GM21390 (cell line): ENCODE measurements around the gene CHST8.
"Not testable (repeated sequence)": the region's sequence is repeated elsewhere in the genome, so short reads cannot be mapped to it uniquely, and the experiment has no call there.

Experiments used
- ATAC-seq: cut with Tn5 transposase; IDR thresholded peaks from one replicate; pipeline ENCODE4 v1.9.1; 2021; ENCODE audit not compliant: unreplicated experiment

The CHST8 gene

DNA sequence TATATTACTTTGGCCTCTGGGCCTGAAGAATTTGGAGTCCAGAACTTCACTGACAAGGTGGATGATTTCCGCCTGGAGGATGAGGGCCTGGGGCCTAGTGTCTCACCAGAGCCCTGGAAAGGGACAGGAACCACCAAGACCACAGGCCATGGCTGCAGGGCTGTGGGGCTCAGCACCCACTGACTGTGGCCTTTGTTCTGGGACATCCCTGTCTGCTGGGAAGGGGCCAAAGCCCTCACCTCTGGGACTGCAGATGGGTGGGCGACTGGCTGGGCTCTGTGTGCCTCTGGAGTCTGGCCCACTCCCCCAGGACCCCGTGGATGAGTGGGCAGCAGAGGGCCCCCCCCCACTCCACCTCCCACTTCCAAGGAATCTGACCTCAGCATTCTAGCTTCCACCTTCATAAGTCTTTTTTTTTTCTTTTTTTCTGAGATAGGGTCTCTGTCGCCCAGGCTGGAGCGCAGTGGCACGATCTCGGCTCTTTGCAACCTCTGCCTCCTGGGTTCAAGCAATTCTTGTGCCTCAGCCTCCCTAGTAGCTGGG lies 20.3 kb downstream of the CHST8 start:
- ATAC-seq = no peak

DNA sequence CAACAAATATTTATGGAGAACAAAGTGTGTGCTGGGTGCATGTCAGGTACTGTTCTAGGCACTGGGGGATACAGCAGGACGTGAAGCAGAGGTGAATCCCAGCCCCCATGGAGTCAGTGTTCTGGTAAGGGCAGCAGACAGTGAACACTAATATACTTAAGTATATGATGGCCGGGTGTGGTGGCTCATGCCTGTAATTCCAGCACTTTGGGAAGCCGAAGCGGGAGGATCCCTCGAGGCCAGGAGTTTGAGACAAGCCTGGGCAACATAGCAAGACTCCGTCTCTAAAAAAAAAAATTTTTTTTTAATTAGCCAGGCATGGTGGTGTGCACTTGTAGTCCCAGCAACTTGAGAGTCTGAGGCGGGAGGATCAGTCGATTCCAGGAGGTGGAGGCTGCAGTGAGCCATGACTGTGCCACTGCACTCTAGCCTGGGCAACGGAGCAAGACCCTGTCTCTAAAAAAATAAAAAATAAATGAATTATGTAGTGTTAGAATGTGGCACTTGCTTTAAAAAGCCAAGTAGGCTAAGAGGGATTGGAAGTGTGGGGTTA lies 22.6 kb downstream of the CHST8 start:
- ATAC-seq = no peak

DNA sequence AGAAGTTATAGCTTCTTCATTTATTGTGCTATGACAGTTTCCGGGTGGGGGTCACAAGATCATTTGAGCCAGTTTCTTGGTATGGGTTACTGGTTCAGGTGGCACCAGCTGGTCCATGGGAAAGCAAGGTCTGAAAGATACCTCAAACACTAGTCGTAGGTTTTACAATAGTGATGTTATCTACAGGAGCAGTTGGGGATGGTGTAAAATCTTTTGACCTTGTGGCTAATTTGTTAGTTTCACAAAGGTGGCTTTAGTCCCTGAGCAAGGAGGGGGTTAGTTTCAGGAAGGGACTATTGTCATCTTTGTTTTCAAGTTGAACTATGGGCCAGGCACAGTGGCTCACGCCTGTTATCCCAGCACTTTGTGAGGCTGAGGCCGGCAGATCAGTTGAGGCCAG lies 24.6 kb downstream of the CHST8 start:
- ATAC-seq = no peak

DNA sequence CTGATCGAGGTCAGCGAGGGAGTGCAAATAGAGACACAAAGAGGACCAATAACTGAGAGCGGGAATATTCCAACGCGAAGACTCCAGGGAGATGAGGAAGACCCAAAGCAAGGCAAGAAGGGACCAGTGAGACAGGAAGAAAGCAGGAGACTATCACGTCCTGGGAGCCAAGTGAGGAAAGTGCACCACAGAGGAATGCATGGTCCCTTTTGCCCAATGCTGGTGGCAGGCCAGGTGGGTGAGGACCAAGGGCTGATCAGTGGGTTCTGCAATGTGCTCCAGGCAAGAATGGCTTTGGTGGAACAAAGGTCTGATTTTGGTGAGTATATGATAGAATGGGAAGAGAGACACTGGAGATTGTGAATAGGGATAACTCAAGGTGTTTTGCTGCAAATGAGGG lies 25.4 kb downstream of the CHST8 start:
- ATAC-seq = no peak

DNA sequence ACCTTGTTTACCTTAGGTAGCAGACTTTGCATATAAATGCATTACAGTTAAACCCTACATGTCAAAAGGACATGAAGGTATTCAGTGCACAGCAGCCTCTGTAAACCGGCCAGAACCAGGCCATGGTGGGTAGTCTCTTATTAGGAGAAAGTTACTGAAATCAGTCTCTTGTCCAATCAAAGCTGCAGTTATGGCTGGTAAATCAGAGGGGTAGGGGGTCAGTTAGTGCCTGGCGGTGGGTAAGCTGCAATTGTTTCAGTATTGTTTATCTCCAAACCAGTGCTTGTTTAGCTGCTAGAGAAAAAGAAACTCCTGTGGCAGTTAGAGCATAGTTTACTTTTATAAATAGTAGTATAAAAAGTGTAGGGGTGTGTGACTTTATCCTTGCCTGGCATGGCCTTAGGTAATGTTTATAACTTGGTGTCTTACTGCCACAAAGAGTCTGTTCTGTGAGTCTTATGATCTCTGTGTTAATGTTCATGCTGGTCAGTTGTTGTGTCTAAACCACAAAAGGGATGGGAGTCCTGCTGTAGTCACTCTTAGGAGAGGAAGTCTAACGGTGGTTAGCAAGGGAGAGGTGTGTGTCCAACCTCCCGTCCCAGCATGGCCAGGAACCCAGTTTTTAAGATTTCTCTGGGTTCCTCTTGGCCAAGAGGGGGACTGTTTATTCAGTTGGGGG lies 28.0 kb downstream of the CHST8 start:
- no peak for ATAC-seq

DNA sequence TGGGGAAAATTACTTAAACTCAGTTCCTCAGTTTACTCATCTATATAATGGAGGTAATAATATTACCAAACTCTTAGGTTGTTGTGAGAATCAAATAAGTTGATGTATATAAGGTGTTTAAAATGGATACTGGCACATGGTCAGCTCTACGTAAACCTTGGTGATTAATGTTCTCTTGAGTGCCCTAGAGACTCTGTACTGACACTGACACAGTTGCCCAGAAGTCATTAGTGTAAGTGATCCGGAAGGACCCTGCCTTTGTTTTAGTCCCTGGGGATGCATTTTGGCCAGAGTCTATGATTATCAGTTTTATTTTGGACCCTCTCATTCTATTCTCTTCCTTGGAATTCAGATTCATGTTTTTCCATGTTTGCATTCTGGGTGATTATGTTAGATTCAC lies 31.9 kb downstream of the CHST8 start:
- ATAC-seq = no peak

DNA sequence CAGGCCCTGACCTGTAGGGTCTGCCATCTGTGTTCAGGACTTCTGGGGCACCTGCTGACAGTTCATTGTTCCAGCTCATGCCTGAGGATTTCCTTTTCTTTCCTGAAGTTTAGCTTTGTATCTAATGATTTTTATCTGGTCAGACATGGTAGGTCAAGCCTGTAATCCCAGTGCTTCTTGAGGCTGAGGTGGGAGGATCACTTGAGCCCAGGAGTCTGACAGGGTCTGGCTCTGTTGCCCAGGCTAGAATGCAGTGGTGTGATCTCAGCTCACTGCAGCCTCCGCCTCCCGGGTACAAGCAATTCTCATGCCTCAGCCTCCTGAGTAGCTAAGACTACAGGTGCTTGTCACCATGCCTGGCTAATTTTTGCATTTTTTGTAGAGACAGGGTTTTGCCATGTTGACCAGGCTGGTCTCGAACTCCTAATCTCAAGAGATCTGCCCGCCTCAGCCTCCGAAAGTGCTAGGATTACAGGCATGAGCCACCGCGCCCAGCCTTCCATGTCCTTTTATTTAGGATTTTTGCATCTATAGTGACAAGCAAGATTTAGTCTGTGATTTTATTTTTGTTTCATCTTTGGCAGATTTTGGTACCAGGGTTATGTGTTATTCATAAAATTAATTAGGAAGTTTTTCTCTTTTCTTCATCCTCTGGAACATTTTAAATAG lies 33.2 kb downstream of the CHST8 start:
- ATAC-seq = no peak

DNA sequence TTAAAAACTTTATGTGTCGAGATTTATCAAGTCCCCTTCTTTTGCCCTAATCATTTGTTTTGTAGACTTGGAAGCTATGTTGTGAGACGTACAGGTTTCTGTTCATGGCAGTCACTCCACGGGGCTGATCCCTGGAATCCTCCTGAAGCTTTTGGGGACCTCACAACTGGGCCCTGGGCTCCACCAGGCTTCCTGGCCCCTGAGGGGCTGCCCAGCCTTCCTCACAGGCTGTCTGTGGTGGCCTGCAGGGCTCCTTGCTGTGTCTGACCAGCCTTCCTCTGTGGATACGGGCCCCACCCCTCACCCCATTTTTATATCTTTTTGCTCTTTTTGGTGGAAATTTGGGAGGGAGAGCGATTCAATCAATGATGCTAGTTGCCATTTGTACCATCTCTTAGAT lies 38.1 kb downstream of the CHST8 start:
- ATAC-seq = no peak

DNA sequence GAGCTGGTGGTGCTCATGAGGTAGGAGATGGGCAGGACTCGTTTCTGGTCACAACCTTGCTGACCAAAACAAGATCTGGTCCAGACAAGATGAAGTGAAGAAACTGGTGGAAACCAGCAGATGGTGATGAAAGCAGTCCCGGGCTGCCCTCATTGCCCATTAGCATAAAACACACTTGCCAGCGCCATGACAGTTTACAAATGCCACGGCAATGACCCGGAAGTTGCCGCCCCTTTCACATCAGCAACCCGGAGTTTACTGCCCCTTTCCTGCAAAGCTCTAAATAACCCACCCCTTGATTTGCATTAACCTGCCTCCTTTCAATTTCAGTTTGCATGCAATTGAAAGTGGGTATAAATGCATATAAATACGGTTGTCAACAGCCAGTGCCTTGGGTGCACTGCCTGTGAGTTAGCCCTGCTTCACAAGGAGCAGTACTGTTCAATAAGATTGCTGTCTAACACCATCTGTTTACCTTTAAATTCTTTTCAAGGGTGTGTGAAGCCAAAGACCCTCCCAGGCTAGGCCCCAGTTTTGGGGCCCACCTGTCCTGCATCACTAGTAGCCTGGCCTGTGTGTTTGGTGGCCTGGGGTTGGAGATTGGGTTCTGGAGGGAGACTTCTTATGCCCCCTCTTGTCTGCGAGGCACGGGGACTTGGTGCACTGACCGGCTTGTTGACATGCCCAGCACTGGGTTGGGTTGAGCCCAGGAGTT lies 38.8 kb downstream of the CHST8 start:
- no peak for ATAC-seq

DNA sequence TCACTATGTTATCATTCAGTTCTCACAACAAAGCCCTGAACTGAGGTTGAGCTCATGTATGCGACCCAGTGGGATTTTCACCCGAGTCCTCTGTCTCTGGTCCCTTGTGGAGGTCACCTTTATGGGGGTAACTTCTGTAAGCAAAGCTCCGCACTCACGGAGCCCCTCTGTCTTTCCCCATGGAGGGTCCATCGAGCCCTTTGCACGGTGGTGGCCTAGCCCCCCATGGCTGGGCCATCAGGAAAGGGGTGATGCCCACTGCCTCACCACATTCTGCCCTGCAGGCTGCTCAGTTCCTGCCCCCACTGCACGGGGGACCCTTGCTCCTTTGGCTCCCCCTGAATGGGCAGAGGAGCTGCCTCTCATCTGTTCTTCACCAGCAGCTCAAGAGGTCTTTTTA lies 39.6 kb downstream of the CHST8 start:
- no peak for ATAC-seq

DNA sequence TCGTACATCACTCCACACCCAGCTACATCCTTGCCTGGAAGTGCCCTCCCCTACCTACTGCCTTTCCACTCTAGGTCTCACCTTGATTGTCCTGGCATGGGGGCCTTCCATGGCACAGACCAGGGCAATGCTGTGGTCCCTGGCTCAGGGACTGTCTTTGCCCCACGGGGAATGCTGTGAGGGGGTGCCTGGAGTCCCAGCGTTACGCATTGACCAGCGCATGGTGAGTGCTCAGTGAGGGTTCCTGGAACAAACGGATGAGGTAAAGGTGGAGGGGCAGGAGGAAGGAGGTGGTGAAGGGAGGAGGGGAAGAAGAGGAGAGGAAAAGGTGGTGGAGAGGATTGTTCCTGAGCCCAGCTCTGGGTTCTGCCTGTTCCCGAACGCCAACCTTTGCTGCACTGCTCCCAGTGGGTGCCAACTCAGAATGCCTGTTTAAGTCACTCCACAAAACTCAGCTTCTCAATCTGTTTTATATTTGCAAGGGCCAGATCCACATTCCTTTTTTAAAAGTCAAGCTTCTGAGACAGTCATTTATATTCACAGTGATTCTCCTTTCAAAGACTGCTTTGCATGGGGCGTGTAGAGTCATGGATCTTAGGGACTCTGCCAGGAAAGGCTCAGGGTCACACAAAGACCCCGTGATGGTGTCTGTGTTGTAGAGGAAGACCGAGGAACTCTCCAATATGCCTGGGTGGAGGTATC lies 40.8 kb downstream of the CHST8 start:
- ATAC-seq = no peak

DNA sequence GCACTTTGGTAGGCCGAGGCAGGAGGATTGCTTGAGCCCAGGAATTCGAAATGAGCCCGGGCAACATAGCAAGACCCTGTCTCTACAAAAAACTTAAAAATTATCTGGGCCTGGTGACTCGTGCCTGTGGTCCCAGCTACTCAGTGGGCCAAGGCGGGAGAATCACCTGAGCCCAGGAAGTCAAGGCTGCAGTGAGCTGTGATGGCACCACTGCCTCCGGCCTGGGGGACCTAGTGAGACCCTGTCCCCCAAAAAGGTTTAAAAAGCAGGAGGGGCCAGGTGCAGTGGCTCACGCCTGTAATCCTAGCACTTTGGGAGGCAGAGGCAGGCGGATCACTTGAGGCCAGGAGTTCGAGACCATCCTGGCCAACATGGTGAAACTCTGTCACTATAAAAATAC lies 41.6 kb downstream of the CHST8 start:
- not testable (repeated sequence) for ATAC-seq

DNA sequence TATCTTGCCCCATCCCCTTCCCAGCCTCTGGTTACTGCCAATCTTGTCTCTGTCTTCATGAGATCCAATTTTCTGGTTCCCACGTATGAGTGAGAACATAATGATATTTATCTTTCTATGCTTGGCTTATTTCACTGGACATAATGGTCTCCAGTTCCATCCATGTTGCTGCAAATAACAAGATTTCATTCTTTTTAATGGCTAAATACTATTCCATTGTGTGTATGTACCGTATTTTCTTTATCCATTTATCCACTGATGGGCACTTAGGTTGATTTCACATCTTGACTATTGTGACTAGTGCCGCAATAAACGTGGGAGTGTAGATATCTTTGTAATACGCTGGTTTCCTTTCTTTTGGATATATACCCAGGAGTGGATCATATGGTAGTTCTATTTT lies 43.0 kb downstream of the CHST8 start:
- no peak for ATAC-seq

DNA sequence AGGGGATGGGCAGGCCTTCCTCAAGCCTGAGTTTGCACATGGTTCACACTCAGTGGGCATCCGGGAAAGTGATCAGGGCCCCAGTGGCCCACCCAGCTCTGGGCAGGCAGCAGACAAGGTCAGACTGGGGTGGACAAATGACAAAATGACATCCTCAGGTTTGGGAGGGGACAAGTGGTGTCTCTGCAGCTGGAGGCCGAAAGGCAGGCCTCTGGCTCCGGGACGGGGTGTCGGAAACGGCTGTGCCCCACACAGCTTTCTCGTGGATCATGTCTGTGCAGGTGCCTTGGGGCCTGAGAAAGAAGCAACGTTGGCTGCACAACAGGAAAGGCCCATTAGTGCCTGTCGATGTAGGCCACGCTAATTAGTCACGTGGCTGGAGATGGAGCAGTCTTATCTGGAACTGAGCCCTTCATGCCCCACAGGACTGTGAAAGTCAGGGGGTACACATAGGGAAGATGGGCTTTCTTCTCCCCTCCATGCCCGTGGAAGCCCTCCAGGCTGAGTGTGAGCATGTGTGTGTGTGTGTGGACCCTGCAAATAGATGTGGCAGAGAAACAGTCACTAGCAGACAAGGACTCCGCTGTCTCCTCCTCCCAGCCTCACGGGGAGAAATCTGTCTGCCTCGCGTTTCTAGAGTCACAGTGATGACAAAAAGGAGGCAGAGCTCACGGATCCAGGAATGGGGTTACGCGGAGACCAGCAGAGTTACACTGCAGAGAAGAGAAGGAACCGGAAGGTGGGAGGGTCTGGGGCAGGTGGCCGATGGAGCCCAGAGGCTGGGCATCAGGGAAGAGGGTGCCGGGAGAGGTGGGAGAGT lies 44.2 kb downstream of the CHST8 start:
- no peak for ATAC-seq

DNA sequence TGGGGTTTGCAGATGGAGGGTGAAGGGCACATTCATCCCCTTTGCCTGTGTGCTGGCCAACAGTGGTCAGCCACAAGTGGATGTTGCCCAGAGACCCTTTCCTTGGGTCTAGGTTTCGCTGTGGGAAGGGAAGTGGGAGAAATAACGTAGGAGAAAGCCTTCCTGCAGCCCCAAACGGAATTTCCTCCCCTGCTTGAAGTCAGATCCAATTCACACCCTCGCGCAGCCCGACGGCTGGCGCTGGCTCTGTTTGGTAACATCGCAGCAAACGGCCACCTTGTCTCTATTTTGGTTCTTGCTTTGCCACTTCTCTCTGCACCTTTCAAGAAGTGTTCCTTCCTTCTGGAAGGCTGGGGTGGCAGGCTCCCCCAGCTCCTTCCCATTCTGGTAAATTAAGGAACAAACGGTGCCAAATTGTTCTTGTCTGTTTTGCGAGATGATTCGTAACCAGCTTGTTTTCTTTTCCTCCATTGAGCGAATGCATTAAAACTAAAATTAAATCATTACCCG lies 45.4 kb downstream of the CHST8 start:
- no peak for ATAC-seq

DNA sequence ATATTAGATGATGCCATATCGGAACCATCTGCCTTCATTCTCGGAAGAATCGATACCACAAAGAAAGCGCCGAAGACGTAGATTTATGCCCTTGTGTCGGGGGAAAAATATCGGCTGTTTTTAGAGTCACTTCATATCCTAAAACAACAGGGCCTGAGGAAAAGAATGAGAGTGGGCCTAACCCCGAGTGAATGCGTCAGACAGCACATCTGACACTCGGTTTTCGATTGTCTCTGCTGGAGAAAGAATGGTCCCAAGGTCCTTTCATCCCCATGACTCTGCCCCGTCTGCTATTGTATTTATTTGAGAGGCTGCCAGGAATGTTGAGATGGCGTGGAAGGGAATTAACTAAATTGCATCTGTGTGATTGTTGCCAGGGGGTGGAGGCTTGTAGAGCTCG lies 46.1 kb downstream of the CHST8 start:
- no peak for ATAC-seq

DNA sequence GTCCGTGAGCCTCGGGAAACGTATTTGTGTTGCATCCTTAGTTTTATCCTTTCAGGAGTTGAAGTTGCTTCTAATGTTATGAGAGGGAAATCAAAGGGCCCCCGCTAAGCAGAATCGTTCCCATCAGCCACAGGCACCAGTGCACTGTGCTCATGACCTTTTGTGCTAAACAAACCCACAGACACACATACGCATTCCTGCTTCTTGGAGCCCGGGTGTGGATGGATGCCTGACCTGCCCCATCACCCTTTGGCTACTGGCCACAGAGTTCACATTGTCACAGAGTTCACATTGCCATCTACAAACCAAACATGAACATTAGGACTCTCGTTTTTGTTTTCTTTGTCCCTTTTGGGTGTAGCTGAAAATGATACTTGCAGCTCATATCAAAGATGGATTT lies 47.2 kb downstream of the CHST8 start:
- no peak for ATAC-seq

DNA sequence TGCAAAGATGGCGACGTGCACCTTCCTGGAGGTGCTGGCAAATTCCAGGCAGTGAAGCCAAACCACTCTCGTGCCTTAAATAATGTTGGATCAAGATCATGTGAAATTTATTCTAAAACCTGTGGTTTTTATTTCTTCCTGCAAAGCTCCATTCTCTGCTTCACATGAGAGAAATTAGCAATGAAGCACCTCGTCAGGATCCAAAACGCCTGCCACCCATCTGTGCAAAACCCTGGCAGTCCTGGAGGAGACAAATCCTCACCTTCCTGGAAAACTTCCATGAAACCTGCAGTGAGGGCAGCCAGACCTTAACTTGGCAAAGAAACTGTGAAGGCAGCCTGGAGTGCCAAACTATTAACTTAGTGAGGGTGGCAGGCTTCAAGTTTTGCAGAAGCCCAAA lies 47.6 kb downstream of the CHST8 start:
- no peak for ATAC-seq

DNA sequence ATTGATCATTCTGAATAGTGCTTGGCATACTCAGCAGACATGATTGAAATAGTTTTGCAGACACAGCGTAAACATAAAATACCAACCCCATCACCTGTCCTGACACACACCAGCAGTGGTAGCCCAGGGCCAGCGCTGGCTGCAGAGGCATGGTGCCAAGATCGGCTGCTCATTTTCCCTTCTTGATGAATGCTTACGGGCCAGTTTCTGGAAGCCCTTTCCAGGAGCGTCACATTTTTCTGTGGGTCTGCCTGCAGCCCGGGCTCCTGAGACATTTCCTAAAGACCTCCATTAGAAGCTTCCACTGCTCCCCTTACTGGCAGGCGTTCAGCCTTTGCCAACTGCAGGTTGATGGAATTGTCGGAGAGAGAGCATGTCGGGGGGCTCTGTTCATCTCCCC lies 48.6 kb downstream of the CHST8 start:
- ATAC-seq = no peak

DNA sequence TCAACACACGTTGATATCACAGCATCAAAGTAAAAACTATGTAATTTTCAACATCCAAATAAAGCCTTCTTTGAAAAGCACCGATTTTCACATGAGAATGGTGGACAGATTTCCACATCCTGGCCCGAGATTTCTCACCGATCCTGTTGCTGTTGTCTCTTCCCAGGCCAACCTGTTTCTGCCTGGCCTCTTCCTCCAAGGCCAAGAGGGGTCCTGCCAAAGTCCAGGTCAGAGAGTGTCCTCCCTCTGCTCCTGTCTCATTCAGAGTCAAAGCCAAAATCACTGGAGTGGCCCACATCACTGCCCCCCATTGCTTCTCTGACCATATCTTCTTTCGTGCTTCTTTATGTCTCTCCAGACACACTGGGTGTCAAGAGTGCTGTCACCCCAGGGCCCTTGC lies 49.5 kb downstream of the CHST8 start:
- no peak for ATAC-seq
